Peyer's patch (tissue), 4 donors: ENCODE results near the gene NRL. TPM values are rescaled to one million over a fixed set of nuclear protein-coding genes. Genes with fewer than 3 reads are reported as not detected.

ENCODE experiments used
- DNase-seq, 3 donors: peaks; one replicate each; pipeline ENCODE4 v3.0.0-alpha.2; 2017 to 2019
- H3K27ac ChIP-seq, 4 donors: fragments of 200-600 bp; sonication (generic); one replicate each; pipeline ENCODE4 v1.5.1; 2016 to 2019
- H3K27me3 ChIP-seq, 2 donors: fragments of 200-600 bp; sonication (generic); one replicate each; pipeline ENCODE4 v1.5.1; 2019
- H3K36me3 ChIP-seq, 3 donors: fragments of 200-600 bp; sonication (generic); one replicate each; pipeline ENCODE4 v1.5.1; 2016 to 2019
- H3K4me1 ChIP-seq, 4 donors: fragments of 200-600 bp; sonication (generic); one replicate each; pipeline ENCODE4 v1.5.1; 2016 to 2019
- H3K4me3 ChIP-seq, 4 donors: fragments of 200-600 bp; sonication (generic); 1 replicate in 3 of 4; 2 replicates in 1 of 4; pipeline ENCODE4 v1.5.1; 2016 to 2019; ENCODE audit warnings: mild to moderate bottlenecking in 1 of 4
- H3K9me3 ChIP-seq, 4 donors: fragments of 200-600 bp; sonication (generic); one replicate each; pipeline ENCODE4 v1.5.1; 2016 to 2019; ENCODE audit warnings: mild to moderate bottlenecking in 1 of 4
- POLR2A ChIP-seq, 2 donors: fragments of 450-650 bp; IDR thresholded peaks; one replicate each; pipeline ENCODE4 v1.5.1; 2017; ENCODE audit warnings: antibody characterized with exemption in 2 of 2, mild to moderate bottlenecking in 2 of 2, moderate library complexity in 2 of 2
- total RNA-seq, 4 donors: library from RNA; depleted of rRNA; stranded (reverse); fragments of >200 nt; gene quantifications; one replicate each; pipeline ENCODE4 v1.1.0, GENCODE V29; 2016
- TF ChIP-seq, protein P1 (sequence below), 6 experiments: fragments of 450-650 bp in 4 of 6; fragments of 200-600 bp in 2 of 6; sonication (generic) in 1 of 6; IDR thresholded peaks; one replicate each; pipeline ENCODE4 v1.5.1; 2017 to 2019; ENCODE audit warnings: antibody characterized with exemption in 6 of 6, mild to moderate bottlenecking in 3 of 6, moderate library complexity in 1 of 6

Gene NRL
- total RNA-seq, 4 donors from 2014 or later = 4.6 to 14.2 (median 13.5) TPM; not detected in 1

DNA sequence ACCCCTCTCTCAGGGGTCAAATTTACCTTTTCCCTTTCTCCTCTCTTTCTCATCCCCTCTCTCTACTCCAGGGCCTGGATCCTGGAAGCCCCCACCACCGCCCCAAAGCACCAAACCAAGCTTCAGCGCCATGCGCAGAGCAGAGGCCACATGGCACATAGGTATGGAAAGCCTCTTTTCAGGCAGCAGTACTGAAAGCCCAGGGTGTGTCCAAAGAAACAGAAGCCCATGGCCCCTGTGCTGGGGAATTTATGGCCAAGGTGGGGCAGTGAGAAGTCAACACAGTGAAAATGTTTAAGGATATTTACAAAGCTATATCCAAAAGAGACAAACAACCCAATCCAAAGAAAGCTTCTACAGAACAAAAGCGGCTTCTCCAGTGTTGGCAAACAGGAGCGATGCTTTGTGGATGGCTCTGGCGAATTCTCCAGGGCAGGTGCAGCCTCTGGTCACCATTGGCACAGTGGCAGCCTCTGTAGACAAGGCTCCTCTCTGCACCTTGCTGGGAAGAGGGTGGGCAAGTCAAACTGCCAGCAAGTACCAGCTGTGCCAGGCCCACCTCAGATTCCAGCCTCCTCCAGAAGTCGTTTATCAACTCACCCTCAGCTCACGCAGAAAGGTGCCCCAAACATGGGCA lies 48.1 kb downstream of the NRL start:
- Histone ChIP-seq H3K4me1 (peaks cover 0 to 28% (median 0%) of the 10 kb centered on the region in 4 donors), H3K27me3 (no peaks in the 10 kb centered on the region), H3K27ac (peak overlapping the region in 1 of 4 donors; percentile 25), H3K9me3 (no peaks in the 10 kb centered on the region), H3K4me3 (no peak overlapping the region), H3K36me3 (no peaks in the 10 kb centered on the region)
- TF ChIP-seq, protein P1, sequence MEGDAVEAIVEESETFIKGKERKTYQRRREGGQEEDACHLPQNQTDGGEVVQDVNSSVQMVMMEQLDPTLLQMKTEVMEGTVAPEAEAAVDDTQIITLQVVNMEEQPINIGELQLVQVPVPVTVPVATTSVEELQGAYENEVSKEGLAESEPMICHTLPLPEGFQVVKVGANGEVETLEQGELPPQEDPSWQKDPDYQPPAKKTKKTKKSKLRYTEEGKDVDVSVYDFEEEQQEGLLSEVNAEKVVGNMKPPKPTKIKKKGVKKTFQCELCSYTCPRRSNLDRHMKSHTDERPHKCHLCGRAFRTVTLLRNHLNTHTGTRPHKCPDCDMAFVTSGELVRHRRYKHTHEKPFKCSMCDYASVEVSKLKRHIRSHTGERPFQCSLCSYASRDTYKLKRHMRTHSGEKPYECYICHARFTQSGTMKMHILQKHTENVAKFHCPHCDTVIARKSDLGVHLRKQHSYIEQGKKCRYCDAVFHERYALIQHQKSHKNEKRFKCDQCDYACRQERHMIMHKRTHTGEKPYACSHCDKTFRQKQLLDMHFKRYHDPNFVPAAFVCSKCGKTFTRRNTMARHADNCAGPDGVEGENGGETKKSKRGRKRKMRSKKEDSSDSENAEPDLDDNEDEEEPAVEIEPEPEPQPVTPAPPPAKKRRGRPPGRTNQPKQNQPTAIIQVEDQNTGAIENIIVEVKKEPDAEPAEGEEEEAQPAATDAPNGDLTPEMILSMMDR (IDR thresholded peaks at IDR 0.05) = no peak
- no peak for TF ChIP-seq POLR2A (IDR thresholded peaks at IDR 0.05)
- DNase-seq = no peak

DNA sequence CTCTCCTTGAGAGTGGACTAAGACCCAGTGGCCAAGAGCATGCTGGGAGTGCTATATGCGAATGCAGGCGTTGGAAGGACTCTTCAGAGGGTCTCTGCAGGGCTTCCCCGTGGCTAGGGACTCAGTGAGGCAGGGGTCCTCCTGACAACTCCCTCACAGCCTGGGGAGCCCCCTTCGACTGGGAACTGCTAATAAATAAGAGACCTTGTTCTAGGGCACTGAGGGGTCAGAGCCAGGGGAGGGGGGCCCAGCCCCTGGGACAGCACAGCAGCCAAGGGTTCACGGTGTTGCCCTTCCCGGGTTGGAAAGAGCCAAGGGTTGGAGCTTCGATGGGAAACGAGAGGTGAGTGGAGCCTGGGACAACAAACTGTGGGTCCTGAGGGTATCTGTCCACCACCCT lies 49.3 kb downstream of the NRL start:
- TF ChIP-seq, protein P1 (IDR thresholded peaks at IDR 0.05) = no peak
- no peak for TF ChIP-seq POLR2A (IDR thresholded peaks at IDR 0.05)
- no peak for DNase-seq
- H3K27ac ChIP-seq = no peak overlapping the region
- no peaks in the 10 kb centered on the region for H3K27me3 ChIP-seq
- H3K9me3 ChIP-seq = no peaks in the 10 kb centered on the region
- no peak overlapping the region for H3K4me3 ChIP-seq
- H3K36me3 ChIP-seq = no peaks in the 10 kb centered on the region
- H3K4me1 ChIP-seq = peaks cover 0 to 37% (median 2%) of the 10 kb centered on the region in 4 donors

DNA sequence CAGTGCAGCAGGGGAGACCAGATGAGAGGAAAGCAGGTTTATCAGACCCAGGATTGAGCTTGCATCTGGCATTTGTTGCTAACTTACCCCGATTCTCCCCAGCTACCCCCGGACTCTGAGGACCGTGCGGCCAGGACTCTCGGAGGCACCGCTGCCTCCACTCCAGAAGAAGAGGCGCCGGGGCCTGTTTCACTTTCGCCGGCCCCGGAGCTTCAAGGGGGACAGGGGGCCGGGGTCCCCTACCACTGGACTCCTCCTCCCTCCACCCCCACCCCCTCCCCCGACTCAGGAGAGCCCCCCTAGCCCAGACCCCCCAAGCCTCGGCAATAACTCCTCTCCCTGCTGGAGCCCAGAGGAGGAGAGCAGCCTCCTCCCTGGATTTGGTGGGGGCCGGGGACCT lies 49.9 kb downstream of the NRL start:
- TF ChIP-seq, protein P1 (IDR thresholded peaks at IDR 0.05) = no peak
- no peak overlapping the region for H3K4me3 ChIP-seq
- no peaks in the 10 kb centered on the region for H3K27me3 ChIP-seq
- H3K9me3 ChIP-seq = no peaks in the 10 kb centered on the region
- peaks cover 0 to 39% (median 2%) of the 10 kb centered on the region in 4 donors for H3K4me1 ChIP-seq
- no peak for DNase-seq
- no peak overlapping the region for H3K27ac ChIP-seq
- no peaks in the 10 kb centered on the region for H3K36me3 ChIP-seq

DNA sequence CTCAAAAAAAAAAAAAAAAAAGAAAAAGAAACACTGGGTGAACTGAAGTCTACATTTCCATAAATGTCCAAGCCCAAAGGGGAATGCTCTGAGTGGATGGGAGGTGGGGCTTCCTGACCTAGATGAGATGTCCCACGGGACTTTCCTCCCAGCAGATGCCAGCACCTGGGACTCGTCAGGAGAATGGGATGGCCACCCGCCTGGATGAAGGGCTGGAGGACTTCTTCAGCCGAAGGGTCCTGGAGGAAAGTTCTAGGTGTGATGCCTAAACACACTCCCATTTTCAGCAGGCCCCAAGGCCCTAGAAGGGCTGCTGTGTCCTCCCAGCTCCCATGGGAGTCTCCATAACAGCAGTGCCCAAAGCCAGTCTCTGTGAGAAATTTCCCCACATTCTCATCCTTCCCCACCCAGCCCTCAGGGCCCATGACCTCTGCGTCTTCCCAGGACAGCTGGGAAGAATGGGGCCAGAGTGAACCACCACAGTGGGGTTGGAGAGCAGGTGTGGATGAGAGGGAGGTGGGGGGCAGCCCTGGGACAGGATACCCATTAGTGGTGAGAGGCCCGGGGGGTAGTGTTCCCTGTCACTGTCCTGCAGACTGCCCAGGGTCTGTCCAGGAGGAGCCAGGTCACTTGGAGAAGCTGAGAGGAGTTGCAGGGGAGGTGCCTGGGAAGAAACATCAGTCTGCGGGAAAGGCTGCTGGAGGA lies 50.5 kb downstream of the NRL start:
- Histone ChIP-seq H3K9me3 (no peaks in the 10 kb centered on the region), H3K36me3 (no peaks in the 10 kb centered on the region), H3K27me3 (no peaks in the 10 kb centered on the region), H3K4me1 (peaks cover 0 to 40% (median 2%) of the 10 kb centered on the region in 4 donors), H3K27ac (peak overlapping the region in 1 of 4 donors; percentile 94), H3K4me3 (no peak overlapping the region)
- no peak for DNase-seq
- no peak for TF ChIP-seq POLR2A (IDR thresholded peaks at IDR 0.05)
- TF ChIP-seq, protein P1 (IDR thresholded peaks at IDR 0.05) = no peak

DNA sequence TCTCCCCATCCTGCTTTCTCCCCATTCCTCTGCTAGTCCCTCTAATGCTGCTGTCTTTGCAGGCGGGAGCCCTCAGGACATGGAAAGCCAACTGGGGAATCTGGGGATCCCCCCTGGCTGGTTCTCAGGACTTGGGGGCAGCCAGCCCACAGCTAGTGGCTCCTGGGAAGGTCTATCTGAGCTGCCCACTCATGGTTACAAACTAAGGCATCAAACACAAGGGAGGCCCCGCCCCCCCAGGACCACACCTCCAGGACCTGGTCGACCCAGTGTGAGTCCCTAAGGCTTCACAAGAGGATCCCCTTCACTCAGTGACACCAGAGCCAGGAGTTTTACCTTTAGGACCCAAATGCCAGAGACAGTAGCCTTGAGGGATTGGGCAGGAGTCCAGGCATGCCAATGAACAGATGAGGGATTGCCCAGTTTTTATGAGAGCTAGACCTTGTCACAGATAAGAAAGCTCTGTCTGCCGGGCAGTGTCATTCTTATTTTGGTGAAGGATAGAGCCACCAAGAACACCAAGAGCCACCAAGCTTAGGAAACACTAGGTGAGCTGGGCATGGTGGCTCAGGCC lies 51.4 kb downstream of the NRL start:
- no peak for TF ChIP-seq POLR2A (IDR thresholded peaks at IDR 0.05)
- TF ChIP-seq, protein P1 (IDR thresholded peaks at IDR 0.05) = no peak
- H3K36me3 ChIP-seq = no peaks in the 10 kb centered on the region
- H3K4me3 ChIP-seq = no peak overlapping the region
- peak overlapping the region in 3 of 4 donors; percentile 24 to 94 (median 78) for H3K27ac ChIP-seq
- H3K9me3 ChIP-seq = no peaks in the 10 kb centered on the region
- DNase-seq = peak in 1 of 3 donors; percentile 61
- H3K27me3 ChIP-seq = no peaks in the 10 kb centered on the region
- H3K4me1 ChIP-seq = peaks cover 0 to 49% (median 2%) of the 10 kb centered on the region in 4 donors
